ENCODE results near the gene CATSPER1. TPM values are rescaled to one million over a fixed set of nuclear protein-coding genes. Genes with fewer than 3 reads are reported as not detected.

CATSPER1 gene
- polyA plus RNA-seq, 1 donor = 0.27 TPM

DNA sequence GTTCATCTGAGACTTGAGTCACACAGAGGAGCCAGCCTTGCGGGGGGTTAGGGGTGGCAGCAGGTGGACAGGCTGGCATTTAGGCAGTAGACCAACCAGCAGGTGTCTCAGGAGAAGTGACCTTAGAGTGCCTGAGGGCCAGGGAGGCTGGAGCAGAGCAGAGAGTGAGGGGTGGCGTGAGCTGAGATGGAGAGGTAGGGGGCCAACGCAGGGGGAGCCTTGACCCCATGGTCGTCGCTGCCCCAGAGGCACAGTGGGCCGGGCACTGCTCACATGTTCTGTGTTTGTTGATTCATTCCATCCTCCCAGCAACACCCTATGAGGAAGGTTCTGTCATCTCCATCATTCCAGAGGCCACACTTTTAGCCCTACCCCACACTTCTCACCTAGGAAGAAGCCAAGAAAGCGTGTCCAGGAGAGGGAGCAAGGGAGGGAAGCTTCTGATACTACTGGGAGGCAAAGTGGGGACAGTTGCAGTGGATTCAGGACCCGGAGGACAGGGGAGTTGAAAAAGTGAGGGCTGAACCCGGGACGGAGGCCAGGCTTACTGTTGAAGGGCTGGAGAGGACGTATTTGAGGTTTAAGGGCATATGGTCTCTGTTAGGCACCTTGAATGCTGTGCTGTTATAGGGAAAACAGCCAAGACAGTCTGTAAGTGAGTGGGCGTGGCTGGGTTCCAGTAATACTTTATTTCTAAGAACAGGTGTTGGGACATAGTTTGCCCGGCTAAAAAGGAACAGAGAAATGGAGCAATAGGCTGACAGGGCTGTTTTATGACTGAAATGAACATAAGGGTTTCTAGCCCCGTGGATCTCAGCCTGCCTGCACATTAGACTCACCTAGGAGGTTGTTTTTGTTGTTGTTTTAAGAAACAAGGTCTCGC lies 57.4 kb downstream of the CATSPER1 start:
- DNase-seq (ENCODE audit: low read depth) = no peak

DNA sequence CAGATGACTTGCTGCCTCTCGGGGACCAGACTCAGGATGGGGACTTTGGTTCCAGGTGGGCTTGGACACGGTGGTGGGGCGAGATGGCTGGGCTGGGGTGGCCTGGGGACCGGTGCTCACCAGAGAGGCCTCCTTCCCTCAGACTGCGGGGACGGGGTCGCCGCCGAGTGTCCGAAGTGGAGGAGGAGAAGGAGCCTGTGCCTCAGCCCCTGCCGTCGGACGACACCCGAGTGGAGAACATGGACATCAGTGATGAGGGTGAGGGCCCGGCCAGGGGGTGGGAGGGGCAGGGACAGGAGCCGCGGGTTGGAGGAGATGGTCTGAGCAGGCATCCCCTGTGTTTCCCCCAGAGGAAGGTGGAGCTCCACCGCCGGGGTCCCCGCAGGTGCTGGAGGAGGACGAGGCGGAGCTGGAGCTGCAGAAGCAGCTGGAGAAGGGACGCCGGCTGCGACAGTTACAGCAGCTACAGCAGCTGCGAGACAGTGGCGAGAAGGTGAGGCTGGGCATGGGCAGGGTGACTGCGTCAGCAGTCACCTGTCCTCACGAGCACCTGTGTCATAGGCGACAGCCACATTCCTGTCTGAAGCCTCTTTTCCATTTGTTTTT lies 58.8 kb downstream of the CATSPER1 start:
- no peak for DNase-seq (ENCODE audit: low read depth)

Other genes starting within 250 kb of the CATSPER1 start
- 1.5 TPM for gene AP5B1, start 245.5 kb downstream of the CATSPER1 start, polyA plus RNA-seq (ENCODE audit: insufficient read length)
- not detected for gene OVOL1, start 239.4 kb downstream of the CATSPER1 start, polyA plus RNA-seq (ENCODE audit: insufficient read length)
- 1.8 TPM for gene SNX32, start 192.5 kb downstream of the CATSPER1 start, polyA plus RNA-seq (ENCODE audit: insufficient read length)
- gene CFL1, start 168.3 kb downstream of the CATSPER1 start, polyA plus RNA-seq (ENCODE audit: insufficient read length) = 578 TPM
- 43.9 TPM for gene MUS81, start 166.0 kb downstream of the CATSPER1 start, polyA plus RNA-seq (ENCODE audit: insufficient read length)
- gene EFEMP2, start 153.7 kb downstream of the CATSPER1 start, polyA plus RNA-seq (ENCODE audit: insufficient read length) = 82.6 TPM
- 1.3 TPM for gene CTSW, start 146.6 kb downstream of the CATSPER1 start, polyA plus RNA-seq (ENCODE audit: insufficient read length)
- gene FIBP, start 138.0 kb downstream of the CATSPER1 start, polyA plus RNA-seq (ENCODE audit: insufficient read length) = 55.8 TPM
- gene CCDC85B, start 135.8 kb downstream of the CATSPER1 start, polyA plus RNA-seq (ENCODE audit: insufficient read length) = 14.7 TPM
- gene FOSL1, start 126.1 kb downstream of the CATSPER1 start, polyA plus RNA-seq (ENCODE audit: insufficient read length) = not detected
- gene C11orf68, start 107.4 kb downstream of the CATSPER1 start, polyA plus RNA-seq (ENCODE audit: insufficient read length) = 33.1 TPM
- gene DRAP1, start 107.1 kb downstream of the CATSPER1 start, polyA plus RNA-seq (ENCODE audit: insufficient read length) = 74.8 TPM
- 0.25 TPM for gene TSGA10IP, start 81.0 kb downstream of the CATSPER1 start, polyA plus RNA-seq (ENCODE audit: insufficient read length)
- gene SART1, start 64.7 kb downstream of the CATSPER1 start, polyA plus RNA-seq (ENCODE audit: insufficient read length) = 36.2 TPM
- 18.5 TPM for gene EIF1AD, start 24.3 kb downstream of the CATSPER1 start, polyA plus RNA-seq (ENCODE audit: insufficient read length)
- gene BANF1, start 24.0 kb downstream of the CATSPER1 start, polyA plus RNA-seq (ENCODE audit: insufficient read length) = 218 TPM
- not detected for gene CST6, start 14.5 kb downstream of the CATSPER1 start, polyA plus RNA-seq (ENCODE audit: insufficient read length)
- 0.78 TPM for gene GAL3ST3, start 22.7 kb upstream of the CATSPER1 start, polyA plus RNA-seq (ENCODE audit: insufficient read length)
- gene SF3B2, start 25.9 kb upstream of the CATSPER1 start, polyA plus RNA-seq (ENCODE audit: insufficient read length) = 121 TPM
- 28.3 TPM for gene PACS1, start 43.8 kb upstream of the CATSPER1 start, polyA plus RNA-seq (ENCODE audit: insufficient read length)
- 19.0 TPM for gene KLC2, start 231.2 kb upstream of the CATSPER1 start, polyA plus RNA-seq (ENCODE audit: insufficient read length)
- 89.7 TPM for gene RAB1B, start 242.2 kb upstream of the CATSPER1 start, polyA plus RNA-seq (ENCODE audit: insufficient read length)

Data from forelimb muscle (tissue), 1 donor.